Immature natural killer cell (primary cell): ENCODE measurements around the gene MXRA8. TPM values are rescaled to one million over a fixed set of nuclear protein-coding genes. Genes with fewer than 3 reads are reported as not detected.
"Not testable (repeated sequence)": the region's sequence is repeated elsewhere in the genome, so short reads cannot be mapped to it uniquely, and the experiment has no call there.

Experiments
- DNase-seq, 3 donors: peaks; one replicate each; pipeline ENCODE4 v3.0.0; 2022; ENCODE audit warnings: mixed read lengths in 1 of 3
- H3K27ac Mint-ChIP-seq, 6 donors: one replicate each; pipeline ENCODE4 v1.8.0; 2020; ENCODE audit warnings: mixed read lengths in 6 of 6, mild to moderate bottlenecking in 5 of 6, inconsistent platforms in 4 of 6, moderate library complexity in 3 of 6
- H3K27me3 Mint-ChIP-seq, 3 donors: one replicate each; pipeline ENCODE4 v1.8.0; 2020 to 2021; ENCODE audit warnings: low read depth in 3 of 3, mild to moderate bottlenecking in 3 of 3, mixed read lengths in 3 of 3, moderate library complexity in 3 of 3, inconsistent platforms in 1 of 3
- H3K36me3 Mint-ChIP-seq, 3 donors: one replicate each; pipeline ENCODE4 v1.8.0; 2020; ENCODE audit warnings: mixed read lengths in 3 of 3, inconsistent platforms in 2 of 3, mild to moderate bottlenecking in 2 of 3
- H3K4me1 Mint-ChIP-seq, 2 donors: one replicate each; pipeline ENCODE4 v1.8.0; 2020; ENCODE audit warnings: inconsistent platforms in 2 of 2, mild to moderate bottlenecking in 2 of 2, mixed read lengths in 2 of 2, moderate library complexity in 1 of 2
- H3K4me3 Mint-ChIP-seq, 5 donors: one replicate each; pipeline ENCODE4 v1.8.0; 2020; ENCODE audit warnings: mild to moderate bottlenecking in 5 of 5, mixed read lengths in 5 of 5, inconsistent platforms in 3 of 5, moderate library complexity in 3 of 5
- H3K9me3 Mint-ChIP-seq, 6 donors: one replicate each; pipeline ENCODE4 v1.8.0; 2020; ENCODE audit warnings: mild to moderate bottlenecking in 6 of 6, mixed read lengths in 6 of 6, inconsistent platforms in 4 of 6, moderate library complexity in 3 of 6
- polyA plus RNA-seq, 3 donors: library from polyadenylated mRNA; unstranded; fragments of 300-500 nt; fragmentation: Illumina TruSeq; gene quantifications; one replicate each; pipeline ENCODE4 v1.2.3, GENCODE V29; 2021

Gene MXRA8
- polyA plus RNA-seq, 3 donors from 2014 or later, result not detected

- Mint-ChIP-seq H3K9me3 (no peaks in the 10 kb centered on the region), H3K27me3 (peaks cover 0 to 3% (median 0%) of the 10 kb centered on the region in 3 donors), H3K4me3 (no peak overlapping the region), H3K36me3 (peaks cover 15 to 38% (median 22%) of the 10 kb centered on the region in 3 donors), H3K4me1 (no peaks in the 10 kb centered on the region), H3K27ac (peak overlapping the region in 1 of 6 donors; percentile 28)
- DNase-seq, result no peak
These were observed 27.6 kb upstream of the MXRA8 start for GRCh38 chr1:1385931-1386330.

GRCh38 chr1:1385339-1385738 lies 27.0 kb upstream of the MXRA8 start:
- H3K27ac Mint-ChIP-seq, H3K4me1 Mint-ChIP-seq, DNase-seq, H3K27me3 Mint-ChIP-seq, H3K4me3 Mint-ChIP-seq, H3K9me3 Mint-ChIP-seq: not testable (repeated sequence)
- H3K36me3 Mint-ChIP-seq, result peaks cover 9 to 33% (median 16%) of the 10 kb centered on the region in 3 donors

- H3K27ac Mint-ChIP-seq, result no peak overlapping the region
- H3K4me1 Mint-ChIP-seq, result no peaks in the 10 kb centered on the region
These were observed 22.9 kb upstream of the MXRA8 start for GRCh38 chr1:1381294-1381693.

GRCh38 chr1:1380860-1381259 lies 22.5 kb upstream of the MXRA8 start:
- Mint-ChIP-seq H3K4me1 (no peaks in the 10 kb centered on the region), H3K9me3 (no peaks in the 10 kb centered on the region), H3K4me3 (no peak overlapping the region), H3K27ac (no peak overlapping the region), H3K36me3 (no peaks in the 10 kb centered on the region), H3K27me3 (no peaks in the 10 kb centered on the region)
- DNase-seq, result no peak

More at GRCh38 chr1:1381294-1381693, 22.9 kb upstream of the MXRA8 start:
- DNase-seq, result no peak
- Mint-ChIP-seq H3K36me3 (peaks cover 0 to 3% (median 2%) of the 10 kb centered on the region in 3 donors), H3K4me3 (no peak overlapping the region), H3K9me3 (no peaks in the 10 kb centered on the region), H3K27me3 (no peaks in the 10 kb centered on the region)

- peaks cover 0 to 6% (median 3%) of the 10 kb centered on the region in 3 donors for H3K27me3 Mint-ChIP-seq
- peak overlapping the region in 1 of 5 donors; percentile 1 for H3K4me3 Mint-ChIP-seq
These were observed 19.3 kb upstream of the MXRA8 start for GRCh38 chr1:1377540-1378205.

GRCh38 chr1:1376551-1377226 lies 18.3 kb upstream of the MXRA8 start:
- Mint-ChIP-seq H3K9me3 (no peaks in the 10 kb centered on the region), H3K4me1 (peaks cover 12 to 25% of the 10 kb centered on the region in 2 donors), H3K27me3 (peaks cover 0 to 6% (median 3%) of the 10 kb centered on the region in 3 donors), H3K36me3 (no peaks in the 10 kb centered on the region), H3K4me3 (peak overlapping the region in 4 of 5 donors; percentile 46 to 90 (median 60)), H3K27ac (peak overlapping the region in 5 of 6 donors; percentile 29 to 98 (median 74))
- no peak for DNase-seq

More at GRCh38 chr1:1377540-1378205, 19.3 kb upstream of the MXRA8 start:
- Mint-ChIP-seq H3K9me3 (no peaks in the 10 kb centered on the region), H3K36me3 (no peaks in the 10 kb centered on the region), H3K4me1 (peaks cover 12 to 19% of the 10 kb centered on the region in 2 donors), H3K27ac (peak overlapping the region in 1 of 6 donors; percentile 40)
- DNase-seq, result no peak

- H3K4me1 Mint-ChIP-seq, result peaks cover 12 to 32% of the 10 kb centered on the region in 2 donors
- H3K9me3 Mint-ChIP-seq, result no peaks in the 10 kb centered on the region
- peak; percentile 96 to 98 (median 97) for DNase-seq
- H3K36me3 Mint-ChIP-seq, result no peaks in the 10 kb centered on the region
- H3K27me3 Mint-ChIP-seq, result peaks cover 4 to 11% (median 6%) of the 10 kb centered on the region in 3 donors
- peak within 1 kb of the TSS; percentile 90 to 96 (median 91) for H3K4me3 Mint-ChIP-seq
- H3K27ac Mint-ChIP-seq, result peak within 1 kb of the TSS; percentile 91 to 98 (median 94)
These were observed 16.7 kb upstream of the MXRA8 start, which contains the start of gene AURKAIP1 for GRCh38 chr1:1374929-1375662. Gene AURKAIP1, minus strand, starts transcription at chr1:1375207. Its CDS starts 451 bp downstream, at chr1:1374756.

- Mint-ChIP-seq H3K36me3 (no peaks in the 10 kb centered on the region), H3K4me3 (peak overlapping the region; percentile 60 to 93 (median 91)), H3K27me3 (peaks cover 4 to 11% (median 6%) of the 10 kb centered on the region in 3 donors), H3K9me3 (no peaks in the 10 kb centered on the region), H3K4me1 (peaks cover 12 to 32% of the 10 kb centered on the region in 2 donors), H3K27ac (peak overlapping the region in 5 of 6 donors; percentile 19 to 92 (median 56))
- no peak for DNase-seq
These were observed 16.2 kb upstream of the MXRA8 start for GRCh38 chr1:1374589-1374928.

GRCh38 chr1:1373815-1374588 lies 15.6 kb upstream of the MXRA8 start:
- H3K9me3 Mint-ChIP-seq, result no peaks in the 10 kb centered on the region
- peak overlapping the region; percentile 61 to 93 (median 91) for H3K4me3 Mint-ChIP-seq
- peaks cover 12 to 32% of the 10 kb centered on the region in 2 donors for H3K4me1 Mint-ChIP-seq
- peak overlapping the region in 5 of 6 donors; percentile 39 to 92 (median 62) for H3K27ac Mint-ChIP-seq
- H3K27me3 Mint-ChIP-seq, result peaks cover 4 to 11% (median 6%) of the 10 kb centered on the region in 3 donors
- H3K36me3 Mint-ChIP-seq, result no peaks in the 10 kb centered on the region
- no peak for DNase-seq

- Mint-ChIP-seq H3K9me3 (no peaks in the 10 kb centered on the region), H3K27ac (peak overlapping the region in 5 of 6 donors; percentile 23 to 79 (median 64)), H3K27me3 (peaks cover 4 to 11% (median 6%) of the 10 kb centered on the region in 3 donors), H3K36me3 (no peaks in the 10 kb centered on the region), H3K4me1 (peaks cover 12 to 32% of the 10 kb centered on the region in 2 donors), H3K4me3 (peak overlapping the region in 4 of 5 donors; percentile 50 to 74 (median 64))
- DNase-seq, result no peak
These were observed 14.9 kb upstream of the MXRA8 start for GRCh38 chr1:1373051-1373814.

GRCh38 chr1:1371746-1372711 lies 13.7 kb upstream of the MXRA8 start:
- peak overlapping the region; percentile 21 to 58 (median 52) for H3K4me3 Mint-ChIP-seq
- peaks cover 12 to 32% of the 10 kb centered on the region in 2 donors for H3K4me1 Mint-ChIP-seq
- H3K9me3 Mint-ChIP-seq, result no peaks in the 10 kb centered on the region
- H3K36me3 Mint-ChIP-seq, result no peaks in the 10 kb centered on the region
- H3K27me3 Mint-ChIP-seq, result peaks cover 4 to 11% (median 6%) of the 10 kb centered on the region in 3 donors
- DNase-seq, result peak; percentile 75 to 77 (median 76)
- H3K27ac Mint-ChIP-seq, result peak overlapping the region in 5 of 6 donors; percentile 45 to 72 (median 69)
